ENCODE measurements around the gene SMIM11.

Gene SMIM11

GRCh38 chr21:34343838-34344381, 31.4 kb upstream of the SMIM11 start:
- H3K4me3 ChIP-seq (ENCODE audit: low read depth, low read length), result no peak overlapping the region
- DNase-seq (ENCODE audit: low read depth), result no peak
- TF ChIP-seq, protein P1, sequence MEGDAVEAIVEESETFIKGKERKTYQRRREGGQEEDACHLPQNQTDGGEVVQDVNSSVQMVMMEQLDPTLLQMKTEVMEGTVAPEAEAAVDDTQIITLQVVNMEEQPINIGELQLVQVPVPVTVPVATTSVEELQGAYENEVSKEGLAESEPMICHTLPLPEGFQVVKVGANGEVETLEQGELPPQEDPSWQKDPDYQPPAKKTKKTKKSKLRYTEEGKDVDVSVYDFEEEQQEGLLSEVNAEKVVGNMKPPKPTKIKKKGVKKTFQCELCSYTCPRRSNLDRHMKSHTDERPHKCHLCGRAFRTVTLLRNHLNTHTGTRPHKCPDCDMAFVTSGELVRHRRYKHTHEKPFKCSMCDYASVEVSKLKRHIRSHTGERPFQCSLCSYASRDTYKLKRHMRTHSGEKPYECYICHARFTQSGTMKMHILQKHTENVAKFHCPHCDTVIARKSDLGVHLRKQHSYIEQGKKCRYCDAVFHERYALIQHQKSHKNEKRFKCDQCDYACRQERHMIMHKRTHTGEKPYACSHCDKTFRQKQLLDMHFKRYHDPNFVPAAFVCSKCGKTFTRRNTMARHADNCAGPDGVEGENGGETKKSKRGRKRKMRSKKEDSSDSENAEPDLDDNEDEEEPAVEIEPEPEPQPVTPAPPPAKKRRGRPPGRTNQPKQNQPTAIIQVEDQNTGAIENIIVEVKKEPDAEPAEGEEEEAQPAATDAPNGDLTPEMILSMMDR (IDR thresholded peaks at IDR 0.05; ENCODE audit: low read depth, low read length, missing control alignments), result no peak
- in situ Hi-C loops (cut with HindIII; ENCODE audit: low sequenced_read_pairs), result no loop called here

DNA sequence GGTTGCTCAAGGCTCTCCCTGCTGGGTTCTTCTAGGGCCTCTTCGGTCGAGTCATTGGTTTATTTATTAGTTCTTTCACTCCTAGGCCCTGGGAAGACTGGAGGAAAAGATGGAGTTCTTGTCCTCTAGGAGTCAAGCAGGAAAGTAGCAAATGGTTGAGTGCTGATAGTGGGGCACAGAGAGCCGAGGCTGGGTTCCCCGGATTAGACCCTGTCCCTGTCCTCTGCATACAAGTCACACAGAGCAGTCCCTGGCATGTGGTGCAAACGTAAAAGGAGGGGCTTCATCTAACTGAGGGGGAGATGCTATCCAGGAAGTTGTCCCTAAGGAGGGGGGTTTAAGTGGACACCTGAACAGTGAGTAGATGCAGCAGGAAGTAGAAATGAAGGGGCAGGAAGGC, 30.7 kb upstream of the SMIM11 start:
- no peak for DNase-seq (ENCODE audit: low read depth)
- H3K4me3 ChIP-seq (ENCODE audit: low read depth, low read length), result no peak overlapping the region
- TF ChIP-seq, protein P1 (IDR thresholded peaks at IDR 0.05; ENCODE audit: low read depth, low read length, missing control alignments), result no peak
- in situ Hi-C loops (cut with HindIII; ENCODE audit: low sequenced_read_pairs), result no loop called here

- no peak overlapping the region for H3K4me3 ChIP-seq (ENCODE audit: low read depth, low read length)
- no peak for DNase-seq (ENCODE audit: low read depth)
- in situ Hi-C loops (cut with HindIII; ENCODE audit: low sequenced_read_pairs), result no loop called here
- TF ChIP-seq, protein P1 (IDR thresholded peaks at IDR 0.05; ENCODE audit: low read depth, low read length, missing control alignments), result no peak
These were observed 30.0 kb upstream of the SMIM11 start for GRCh38 chr21:34345091-34345871.

GRCh38 chr21:34345892-34346291, 29.4 kb upstream of the SMIM11 start:
- no peak for DNase-seq (ENCODE audit: low read depth)
- no peak overlapping the region for H3K4me3 ChIP-seq (ENCODE audit: low read depth, low read length)
- in situ Hi-C loops (cut with HindIII; ENCODE audit: low sequenced_read_pairs), result no loop called here
- TF ChIP-seq, protein P1 (IDR thresholded peaks at IDR 0.05; ENCODE audit: low read depth, low read length, missing control alignments), result no peak

GRCh38 chr21:34348890-34349519, 26.3 kb upstream of the SMIM11 start:
- H3K4me3 ChIP-seq (ENCODE audit: low read depth, low read length), result no peak overlapping the region
- no peak for DNase-seq (ENCODE audit: low read depth)
- TF ChIP-seq, protein P1 (IDR thresholded peaks at IDR 0.05; ENCODE audit: low read depth, low read length, missing control alignments), result no peak
- in situ Hi-C loops (cut with HindIII; ENCODE audit: low sequenced_read_pairs), result no loop called here

DNA sequence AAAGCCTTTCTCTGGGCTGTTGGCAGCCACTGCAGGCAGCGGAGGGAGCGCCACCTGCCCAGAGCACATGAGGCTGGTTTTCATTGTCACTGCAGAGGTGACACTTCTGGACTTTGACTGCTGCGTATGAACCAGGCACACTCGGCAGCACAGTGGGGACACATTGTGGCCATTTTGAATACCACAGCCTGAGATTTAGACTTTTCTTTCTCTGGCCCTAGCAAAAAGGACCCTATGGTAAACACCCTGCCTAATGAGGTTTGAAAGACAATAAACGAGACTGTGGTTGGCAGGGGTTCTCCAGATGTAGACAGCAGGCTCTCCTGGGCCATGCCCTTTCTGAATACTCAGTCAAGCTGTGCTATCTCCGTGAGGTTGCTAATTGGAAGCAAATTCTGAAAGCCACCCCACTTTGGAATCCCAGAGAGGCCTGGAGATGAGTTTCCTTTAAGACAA, 23.5 kb upstream of the SMIM11 start:
- no peak overlapping the region for H3K4me3 ChIP-seq (ENCODE audit: low read depth, low read length)
- DNase-seq (ENCODE audit: low read depth), result no peak
- TF ChIP-seq, protein P1 (IDR thresholded peaks at IDR 0.05; ENCODE audit: low read depth, low read length, missing control alignments), result peak; percentile 67
- in situ Hi-C loops (cut with HindIII; ENCODE audit: low sequenced_read_pairs), result no loop called here

Data from astrocyte of the cerebellum (primary cell).